CMK (cell line): Measurements from ENCODE around the gene TCF23.
"Not testable (repeated sequence)": the region's sequence is repeated elsewhere in the genome, so short reads cannot be mapped to it uniquely, and the experiment has no call there.

Experiments
- DNase-seq: peaks from one replicate; pipeline ENCODE4 v3.0.0-alpha.2; 2010; ENCODE audit warnings: low read depth

Gene TCF23

GRCh38 chr2:27148801-27149439 lies at the start of gene TCF23:
TCF23 (plus strand) TSS chr2:27149004; CDS start chr2:27149134, 130 bp downstream.
- DNase-seq = no peak

GRCh38 chr2:27099334-27099955 lies 49.4 kb upstream of the TCF23 start:
- DNase-seq = no peak

GRCh38 chr2:27100036-27100435 lies 48.8 kb upstream of the TCF23 start:
- DNase-seq = no peak

- no peak for DNase-seq
Observed at GRCh38 chr2:27102329-27102728, 46.5 kb upstream of the TCF23 start.

GRCh38 chr2:27105981-27106380 lies 42.8 kb upstream of the TCF23 start:
- DNase-seq = no peak

- no peak for DNase-seq
Observed at GRCh38 chr2:27108221-27108620, 40.6 kb upstream of the TCF23 start.

GRCh38 chr2:27109083-27109482 lies 39.7 kb upstream of the TCF23 start:
- DNase-seq = no peak

- not testable (repeated sequence) for DNase-seq
Observed at GRCh38 chr2:27110603-27111352, 38.0 kb upstream of the TCF23 start.

- not testable (repeated sequence) for DNase-seq
Observed at GRCh38 chr2:27111392-27112078, 37.3 kb upstream of the TCF23 start.

- DNase-seq = no peak
Observed at GRCh38 chr2:27115519-27115918, 33.3 kb upstream of the TCF23 start.

- DNase-seq = no peak
Observed at GRCh38 chr2:27117995-27118524, 30.7 kb upstream of the TCF23 start.

- DNase-seq = no peak
Observed at GRCh38 chr2:27118525-27119329, 30.1 kb upstream of the TCF23 start, which contains the start of gene CGREF1. CGREF1 (minus strand) TSS chr2:27119128; CDS start chr2:27104366, 14,762 bp downstream.

- not testable (repeated sequence) for DNase-seq
Observed at GRCh38 chr2:27119330-27119670, 29.5 kb upstream of the TCF23 start.

GRCh38 chr2:27121906-27122305 lies 26.9 kb upstream of the TCF23 start:
- DNase-seq = no peak

- DNase-seq = no peak
Observed at GRCh38 chr2:27122791-27123190, 26.0 kb upstream of the TCF23 start.

GRCh38 chr2:27123302-27124150 lies 25.3 kb upstream of the TCF23 start, which contains the start of gene ABHD1:
ABHD1 (plus strand) TSS chr2:27123815; CDS start chr2:27123949, 134 bp downstream.
- no peak for DNase-seq

- no peak for DNase-seq
Observed at GRCh38 chr2:27125104-27125503, 23.7 kb upstream of the TCF23 start.

GRCh38 chr2:27126252-27126710 lies 22.5 kb upstream of the TCF23 start:
- no peak for DNase-seq

- DNase-seq = no peak
Observed at GRCh38 chr2:27127883-27128667, 20.7 kb upstream of the TCF23 start.
